Lower lobe of right lung (tissue), 2 donors: ENCODE data around the gene RNF20. TPM values are rescaled to one million over a fixed set of nuclear protein-coding genes. Genes with fewer than 3 reads are reported as not detected.

ENCODE experiments used
- ATAC-seq, 2 donors: fragments of 200-7000 bp; cut with Tn5 transposase; one replicate each; pipeline ENCODE4 v1.9.1; 2020 to 2022; ENCODE audit warnings: mild to moderate bottlenecking in 2 of 2, moderate library complexity in 2 of 2
- DNase-seq: peaks from one replicate; pipeline ENCODE4 v3.0.0-alpha.2; 2020
- H3K27ac ChIP-seq: fragments of 200-600 bp; one replicate; pipeline ENCODE4 v1.8.0; 2022
- H3K27me3 ChIP-seq: fragments of 200-600 bp; one replicate; pipeline ENCODE4 v1.8.0; 2022; ENCODE audit warnings: low read depth
- H3K36me3 ChIP-seq: fragments of 200-600 bp; one replicate; pipeline ENCODE4 v1.8.0; 2022; ENCODE audit warnings: mild to moderate bottlenecking
- H3K4me1 ChIP-seq: fragments of 200-600 bp; one replicate; pipeline ENCODE4 v1.8.0; 2022
- H3K4me3 ChIP-seq: fragments of 200-600 bp; one replicate; pipeline ENCODE4 v1.8.0; 2022; ENCODE audit warnings: mild to moderate bottlenecking
- H3K9me3 ChIP-seq: fragments of 200-600 bp; one replicate; pipeline ENCODE4 v1.8.0; 2022
- CTCF ChIP-seq: fragments of 200-600 bp; IDR thresholded peaks from one replicate; pipeline ENCODE4 v1.8.0; 2022; ENCODE audit warnings: antibody characterized with exemption, mild to moderate bottlenecking
- intact Hi-C: fragments of 100-400 bp; cut with DNase I; formaldehyde crosslinking; loops from one replicate; pipeline ENCODE4 v1.11.0; 2022
- total RNA-seq: library from RNA; stranded (reverse); fragmentation: NEBNext Ultra II Directional; extraction: Animal tissue kit (Norgen Biotek cat#: 25700); gene quantifications from one replicate; pipeline ENCODE4 v1.2.1, GENCODE V29; 2021
- donor health status: DM: no; HTN: yes; CAD: no; lungs with severe emphysema.

The RNF20 gene
- total RNA-seq, 1 donor from 2014 or later: 50.7 TPM

GRCh38 chr9:101604296-101604695 lies 70.6 kb downstream of the RNF20 start:
- H3K27ac ChIP-seq: no peak overlapping the region
- ATAC-seq (no peak), DNase-seq (no peak)
- intact Hi-C loops: no loop called here
- TF ChIP-seq CTCF: no peak
- no peaks in the 10 kb centered on the region for H3K4me1 ChIP-seq
- no peak overlapping the region for H3K4me3 ChIP-seq
- no peaks in the 10 kb centered on the region for H3K27me3 ChIP-seq
- no peaks in the 10 kb centered on the region for H3K9me3 ChIP-seq
- H3K36me3 ChIP-seq: no peaks in the 10 kb centered on the region

- H3K9me3 ChIP-seq: no peaks in the 10 kb centered on the region
- H3K27me3 ChIP-seq: no peaks in the 10 kb centered on the region
- no peaks in the 10 kb centered on the region for H3K36me3 ChIP-seq
- intact Hi-C loops: no loop called here
- DNase-seq (no peak), ATAC-seq (no peak)
- no peak overlapping the region for H3K27ac ChIP-seq
- no peak for TF ChIP-seq CTCF
- no peak overlapping the region for H3K4me3 ChIP-seq
- H3K4me1 ChIP-seq: no peaks in the 10 kb centered on the region
Observed at GRCh38 chr9:101605547-101605946, 71.9 kb downstream of the RNF20 start.

Other genes starting within 250 kb of the RNF20 start
- gene BAAT, start 148.8 kb upstream of the RNF20 start, total RNA-seq: not detected
- 10.9 TPM for gene MRPL50, start 135.2 kb upstream of the RNF20 start, total RNA-seq
- gene ZNF189, start 135.0 kb upstream of the RNF20 start, total RNA-seq: 20.7 TPM
- gene ALDOB, start 98.1 kb upstream of the RNF20 start, total RNA-seq: 0.38 TPM
- not detected for gene PPP3R2, start 61.1 kb downstream of the RNF20 start, total RNA-seq
- 0.24 TPM for gene GRIN3A, start 204.8 kb downstream of the RNF20 start, total RNA-seq